Astrocyte (in vitro differentiated cells and primary cell): ENCODE data around the gene PATJ. TPM values are rescaled to one million over a fixed set of nuclear protein-coding genes. Genes with fewer than 3 reads are reported as not detected.
"Not testable (repeated sequence)": the region's sequence is repeated elsewhere in the genome, so short reads cannot be mapped to it uniquely, and the experiment has no call there.

Experiments
- DNase-seq: peaks from one replicate; pipeline ENCODE4 v3.0.0-alpha.2; 2010; ENCODE audit warnings: low read depth
- FAIRE-seq: peaks from 2 replicates; lab custom pipeline; 2011; peaks lifted over from hg19 to GRCh38; lab: Jason Lieb, UNC
- H2AFZ ChIP-seq: 2 replicates; pipeline ENCODE4 v1.6.0; 2012; ENCODE audit warnings: low read depth, low read length, inconsistent platforms
- H3K27ac ChIP-seq: 2 replicates; pipeline ENCODE4 v1.5.1; 2011; ENCODE audit warnings: low read depth, low read length, inconsistent platforms
- H3K27me3 ChIP-seq: 2 replicates; pipeline ENCODE4 v1.6.0; 2011; ENCODE audit warnings: low read length, inconsistent platforms; ENCODE audit not compliant: insufficient read depth
- H3K36me3 ChIP-seq: 2 replicates; pipeline ENCODE4 v1.5.1; 2011; ENCODE audit warnings: low read length, inconsistent platforms; ENCODE audit not compliant: insufficient read depth
- H3K4me1 ChIP-seq: 2 replicates; pipeline ENCODE4 v1.5.1; 2011; ENCODE audit warnings: low read length, inconsistent platforms; ENCODE audit not compliant: insufficient read depth
- H3K4me2 ChIP-seq: 2 replicates; pipeline ENCODE4 v1.6.0; 2012; ENCODE audit warnings: low read length, inconsistent platforms
- H3K4me3 ChIP-seq: 2 replicates; pipeline ENCODE4 v1.5.1; 2011; ENCODE audit warnings: low read depth, mild to moderate bottlenecking, low read length, inconsistent platforms; ENCODE audit not compliant: insufficient read depth
- H3K79me2 ChIP-seq: 2 replicates; pipeline ENCODE4 v1.6.0; 2012; ENCODE audit warnings: mild to moderate bottlenecking, low read length, inconsistent platforms; ENCODE audit not compliant: insufficient read depth
- H3K9ac ChIP-seq: 2 replicates; pipeline ENCODE4 v1.6.0; 2012; ENCODE audit warnings: mild to moderate bottlenecking, low read length, inconsistent platforms
- H3K9me3 ChIP-seq: 2 replicates; pipeline ENCODE4 v1.5.1; 2012; ENCODE audit warnings: low read depth, mild to moderate bottlenecking, low read length, inconsistent platforms; ENCODE audit not compliant: insufficient read depth
- H4K20me1 ChIP-seq: 2 replicates; pipeline ENCODE4 v1.6.0; 2012; ENCODE audit warnings: low read length, inconsistent platforms; ENCODE audit not compliant: insufficient read depth
- H3K27ac Mint-ChIP-seq: one replicate; pipeline ENCODE4 v1.8.0; 2021; ENCODE audit warnings: mild to moderate bottlenecking, mixed read lengths; ENCODE audit not compliant: unreplicated experiment
- H3K27me3 Mint-ChIP-seq: one replicate; pipeline ENCODE4 v1.8.0; 2021; ENCODE audit warnings: low read depth, mixed read lengths; ENCODE audit not compliant: unreplicated experiment
- H3K36me3 Mint-ChIP-seq: one replicate; pipeline ENCODE4 v1.8.0; 2021; ENCODE audit warnings: low read depth, mixed read lengths; ENCODE audit not compliant: unreplicated experiment
- H3K4me1 Mint-ChIP-seq: one replicate; pipeline ENCODE4 v1.8.0; 2021; ENCODE audit warnings: low read depth, mixed read lengths; ENCODE audit not compliant: unreplicated experiment
- H3K4me3 Mint-ChIP-seq: one replicate; pipeline ENCODE4 v1.8.0; 2021; ENCODE audit warnings: mild to moderate bottlenecking, moderate library complexity, mixed read lengths; ENCODE audit not compliant: unreplicated experiment
- H3K9me3 Mint-ChIP-seq: one replicate; pipeline ENCODE4 v1.8.0; 2021; ENCODE audit warnings: mild to moderate bottlenecking, mixed read lengths; ENCODE audit not compliant: unreplicated experiment
- EZH2 ChIP-seq: IDR thresholded peaks from 2 replicates; pipeline ENCODE4 v1.6.1; 2012; ENCODE audit warnings: mild to moderate bottlenecking, low read length, inconsistent platforms; ENCODE audit not compliant: insufficient read depth
- total RNA-seq: library from RNA; stranded (reverse); gene quantifications from 2 replicates; pipeline ENCODE4 v1.2.1, GENCODE V29; 2021
- TF ChIP-seq, protein P1 (sequence below): IDR thresholded peaks from 2 replicates; pipeline ENCODE4 v1.5.1; 2011; ENCODE audit warnings: low read depth, mild to moderate bottlenecking, inconsistent platforms, low read length, moderate library complexity; ENCODE audit not compliant: insufficient read depth

The PATJ gene
- total RNA-seq, 1 donor from 2014 or later = 11.0 TPM

DNA sequence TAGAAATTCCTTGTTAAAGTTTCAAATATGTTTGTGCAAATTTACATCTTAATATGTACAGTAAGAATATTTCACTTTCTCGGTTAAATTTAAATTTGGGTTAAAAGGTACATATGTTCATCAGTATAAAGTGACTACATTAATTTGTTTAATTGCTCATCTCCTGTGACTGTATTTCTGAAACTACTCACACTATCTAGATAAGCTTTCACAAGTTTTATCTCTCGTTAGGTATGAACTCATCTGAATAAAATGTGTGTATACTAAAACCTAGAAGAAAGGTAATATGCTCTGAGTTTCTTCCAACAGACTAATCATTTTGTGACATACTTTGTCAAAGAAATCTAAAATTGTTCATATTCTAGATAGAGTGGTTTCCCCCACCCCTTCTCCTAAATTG lies 150.7 kb downstream of the PATJ start:
- Histone ChIP-seq H3K79me2 (no peaks in the 10 kb centered on the region), H3K9ac (no peak overlapping the region), H3K4me3 (no peak overlapping the region), H2AFZ (no peak overlapping the region), H3K4me1 (no peaks in the 10 kb centered on the region), H3K4me2 (no peak overlapping the region), H3K27me3 (no peaks in the 10 kb centered on the region), H3K9me3 (no peaks in the 10 kb centered on the region), H3K27ac (no peak overlapping the region), H3K36me3 (no peaks in the 10 kb centered on the region), H4K20me1 (no peaks in the 10 kb centered on the region)
- H3K36me3 Mint-ChIP-seq = no peaks in the 10 kb centered on the region
- DNase-seq = no peak
- H3K27me3 Mint-ChIP-seq = no peaks in the 10 kb centered on the region
- no peak for FAIRE-seq
- no peak for TF ChIP-seq EZH2
- TF ChIP-seq, protein P1, sequence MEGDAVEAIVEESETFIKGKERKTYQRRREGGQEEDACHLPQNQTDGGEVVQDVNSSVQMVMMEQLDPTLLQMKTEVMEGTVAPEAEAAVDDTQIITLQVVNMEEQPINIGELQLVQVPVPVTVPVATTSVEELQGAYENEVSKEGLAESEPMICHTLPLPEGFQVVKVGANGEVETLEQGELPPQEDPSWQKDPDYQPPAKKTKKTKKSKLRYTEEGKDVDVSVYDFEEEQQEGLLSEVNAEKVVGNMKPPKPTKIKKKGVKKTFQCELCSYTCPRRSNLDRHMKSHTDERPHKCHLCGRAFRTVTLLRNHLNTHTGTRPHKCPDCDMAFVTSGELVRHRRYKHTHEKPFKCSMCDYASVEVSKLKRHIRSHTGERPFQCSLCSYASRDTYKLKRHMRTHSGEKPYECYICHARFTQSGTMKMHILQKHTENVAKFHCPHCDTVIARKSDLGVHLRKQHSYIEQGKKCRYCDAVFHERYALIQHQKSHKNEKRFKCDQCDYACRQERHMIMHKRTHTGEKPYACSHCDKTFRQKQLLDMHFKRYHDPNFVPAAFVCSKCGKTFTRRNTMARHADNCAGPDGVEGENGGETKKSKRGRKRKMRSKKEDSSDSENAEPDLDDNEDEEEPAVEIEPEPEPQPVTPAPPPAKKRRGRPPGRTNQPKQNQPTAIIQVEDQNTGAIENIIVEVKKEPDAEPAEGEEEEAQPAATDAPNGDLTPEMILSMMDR = no peak
- H3K9me3 Mint-ChIP-seq = peaks cover 3% of the 10 kb centered on the region
- H3K4me1 Mint-ChIP-seq = no peaks in the 10 kb centered on the region
- no peak overlapping the region for H3K4me3 Mint-ChIP-seq
- no peak overlapping the region for H3K27ac Mint-ChIP-seq

- not testable (repeated sequence) for FAIRE-seq, H3K27ac ChIP-seq, H3K27me3 ChIP-seq, H3K36me3 ChIP-seq, H3K79me2 ChIP-seq, DNase-seq, H3K4me2 ChIP-seq, H3K9me3 Mint-ChIP-seq, H3K4me1 ChIP-seq, H2AFZ ChIP-seq, H3K27me3 Mint-ChIP-seq, H3K36me3 Mint-ChIP-seq, H3K4me3 Mint-ChIP-seq, H3K4me3 ChIP-seq, H3K27ac Mint-ChIP-seq, H3K9ac ChIP-seq, H4K20me1 ChIP-seq, H3K9me3 ChIP-seq, H3K4me1 Mint-ChIP-seq
Observed at GRCh38 chr1:61894296-61894695, 152.0 kb downstream of the PATJ start.

DNA sequence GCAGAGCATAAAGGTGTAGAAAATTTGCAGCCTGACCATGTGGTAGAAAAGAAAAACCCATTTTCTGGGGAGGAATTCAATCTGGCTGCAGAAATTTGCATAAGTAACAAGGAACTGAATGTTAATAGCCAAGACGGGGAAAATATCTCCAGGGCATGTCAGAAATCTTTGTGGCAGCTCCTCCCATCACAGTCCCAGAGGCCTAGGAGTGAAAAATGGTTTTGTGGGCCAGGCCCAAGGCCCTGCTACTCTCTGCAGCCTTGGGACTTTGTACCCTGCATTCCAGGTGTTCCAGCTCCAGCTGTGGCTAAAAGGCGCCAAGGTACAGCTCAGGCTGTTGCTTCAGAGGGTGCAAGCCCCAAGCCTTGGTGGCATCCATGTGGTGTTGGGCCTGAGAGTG lies 152.9 kb downstream of the PATJ start:
- no peaks in the 10 kb centered on the region for H3K27me3 ChIP-seq
- H4K20me1 ChIP-seq = no peaks in the 10 kb centered on the region
- Mint-ChIP-seq H3K9me3 (peaks cover 3% of the 10 kb centered on the region), H3K27me3 (no peaks in the 10 kb centered on the region), H3K4me3 (no peak overlapping the region), H3K36me3 (no peaks in the 10 kb centered on the region), H3K4me1 (no peaks in the 10 kb centered on the region), H3K27ac (no peak overlapping the region)
- no peak overlapping the region for H3K9ac ChIP-seq
- no peak for TF ChIP-seq EZH2
- TF ChIP-seq, protein P1 = no peak
- no peak overlapping the region for H2AFZ ChIP-seq
- H3K36me3 ChIP-seq = no peaks in the 10 kb centered on the region
- FAIRE-seq = no peak
- no peak for DNase-seq
- H3K4me1 ChIP-seq = no peaks in the 10 kb centered on the region
- no peak overlapping the region for H3K4me2 ChIP-seq
- no peaks in the 10 kb centered on the region for H3K79me2 ChIP-seq
- no peaks in the 10 kb centered on the region for H3K9me3 ChIP-seq
- H3K27ac ChIP-seq = no peak overlapping the region
- H3K4me3 ChIP-seq = no peak overlapping the region
